ENCODE data around the gene DBH. TPM values are rescaled to one million over a fixed set of nuclear protein-coding genes. Genes with fewer than 3 reads are reported as not detected.
A peak's percentile ranks its signal among the peaks of the same experiment; 100 is the strongest.

Gene DBH
- total and polyA plus RNA-seq, 3 donors from 2014 or later: 0.06 TPM; not detected in 2

DNA sequence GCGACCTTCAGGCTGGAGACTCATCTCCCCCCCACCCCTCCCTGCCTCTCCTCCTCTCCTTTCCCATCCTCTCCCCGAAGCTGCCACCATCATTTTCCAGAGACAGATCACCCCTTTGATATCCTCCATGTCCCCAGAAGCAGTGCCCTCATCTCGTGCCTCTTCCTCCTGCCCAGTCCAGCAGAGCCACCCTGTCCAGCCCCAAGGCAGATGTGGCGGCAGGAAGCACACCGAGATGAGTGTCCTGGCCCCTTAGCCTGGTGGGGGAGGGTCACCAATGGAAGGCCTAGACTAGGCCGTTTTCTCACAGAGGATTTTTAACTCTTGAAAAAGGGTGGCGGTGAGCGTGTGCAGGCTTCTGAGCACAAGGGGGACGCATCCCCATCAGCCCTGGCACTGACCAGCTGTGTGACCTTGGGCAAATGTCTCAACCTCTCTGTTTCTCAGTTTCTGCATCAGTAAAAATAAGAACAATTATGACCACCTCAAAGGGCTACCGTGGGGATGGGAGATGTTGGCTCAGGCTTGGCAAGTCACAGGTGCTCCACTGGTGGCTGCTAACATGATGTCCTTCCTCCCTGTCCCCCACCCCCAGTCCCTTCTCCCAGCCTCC, 53.1 kb downstream of the DBH start:
- intact Hi-C loops (cut with DNase I; ENCODE audit: low total_unique reads): no loop called here
- H3K4me3 ChIP-seq: no peak overlapping the region
- WGBS, 2 donors: 82 to 87% methylated on average over 9 to 10 of the region's 10 CpGs
- no peaks in the 10 kb centered on the region for H3K36me3 ChIP-seq (ENCODE audit: low read depth, missing control alignments)
- no peaks in the 10 kb centered on the region for H3K9me3 ChIP-seq
- no peak overlapping the region for H3K27ac ChIP-seq
- no peaks in the 10 kb centered on the region for H3K27me3 ChIP-seq
- TF ChIP-seq, protein P1, sequence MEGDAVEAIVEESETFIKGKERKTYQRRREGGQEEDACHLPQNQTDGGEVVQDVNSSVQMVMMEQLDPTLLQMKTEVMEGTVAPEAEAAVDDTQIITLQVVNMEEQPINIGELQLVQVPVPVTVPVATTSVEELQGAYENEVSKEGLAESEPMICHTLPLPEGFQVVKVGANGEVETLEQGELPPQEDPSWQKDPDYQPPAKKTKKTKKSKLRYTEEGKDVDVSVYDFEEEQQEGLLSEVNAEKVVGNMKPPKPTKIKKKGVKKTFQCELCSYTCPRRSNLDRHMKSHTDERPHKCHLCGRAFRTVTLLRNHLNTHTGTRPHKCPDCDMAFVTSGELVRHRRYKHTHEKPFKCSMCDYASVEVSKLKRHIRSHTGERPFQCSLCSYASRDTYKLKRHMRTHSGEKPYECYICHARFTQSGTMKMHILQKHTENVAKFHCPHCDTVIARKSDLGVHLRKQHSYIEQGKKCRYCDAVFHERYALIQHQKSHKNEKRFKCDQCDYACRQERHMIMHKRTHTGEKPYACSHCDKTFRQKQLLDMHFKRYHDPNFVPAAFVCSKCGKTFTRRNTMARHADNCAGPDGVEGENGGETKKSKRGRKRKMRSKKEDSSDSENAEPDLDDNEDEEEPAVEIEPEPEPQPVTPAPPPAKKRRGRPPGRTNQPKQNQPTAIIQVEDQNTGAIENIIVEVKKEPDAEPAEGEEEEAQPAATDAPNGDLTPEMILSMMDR (IDR thresholded peaks at IDR 0.05): no peak
- no peak for TF ChIP-seq POLR2A (IDR thresholded peaks at IDR 0.05)
- DNase-seq: no peak
- peaks cover 20% of the 10 kb centered on the region for H3K4me1 ChIP-seq

GRCh38 chr9:133690081-133690561, 54.0 kb downstream of the DBH start:
- TF ChIP-seq, protein P1 (IDR thresholded peaks at IDR 0.05): no peak
- no peak for TF ChIP-seq POLR2A (IDR thresholded peaks at IDR 0.05)
- H3K9me3 ChIP-seq: no peaks in the 10 kb centered on the region

GRCh38 chr9:133691191-133691590, 55.0 kb downstream of the DBH start:
- intact Hi-C loops (cut with DNase I; ENCODE audit: low total_unique reads): no loop called here
- Histone ChIP-seq H3K4me3 (no peak overlapping the region), H3K27me3 (no peaks in the 10 kb centered on the region), H3K9me3 (no peaks in the 10 kb centered on the region), H3K27ac (no peak overlapping the region), H3K36me3 (ENCODE audit: low read depth, missing control alignments) (no peaks in the 10 kb centered on the region), H3K4me1 (peaks cover 16% of the 10 kb centered on the region)
- peak; percentile 45 for DNase-seq
- TF ChIP-seq POLR2A (IDR thresholded peaks at IDR 0.05): no peak
- TF ChIP-seq, protein P1 (IDR thresholded peaks at IDR 0.05): no peak
- 67 to 83% methylated on average over 1 to 4 of the region's 4 CpGs for WGBS, 2 donors

More at GRCh38 chr9:133690081-133690561, 54.0 kb downstream of the DBH start:
- no peaks in the 10 kb centered on the region for H3K27me3 ChIP-seq
- WGBS, 2 donors: 94% methylated on average over 3 to 11 of the region's 11 CpGs
- H3K4me3 ChIP-seq: no peak overlapping the region
- no peaks in the 10 kb centered on the region for H3K36me3 ChIP-seq (ENCODE audit: low read depth, missing control alignments)
- H3K4me1 ChIP-seq: peaks cover 16% of the 10 kb centered on the region
- intact Hi-C loops (cut with DNase I; ENCODE audit: low total_unique reads): no loop called here
- no peak overlapping the region for H3K27ac ChIP-seq
- no peak for DNase-seq

DNA sequence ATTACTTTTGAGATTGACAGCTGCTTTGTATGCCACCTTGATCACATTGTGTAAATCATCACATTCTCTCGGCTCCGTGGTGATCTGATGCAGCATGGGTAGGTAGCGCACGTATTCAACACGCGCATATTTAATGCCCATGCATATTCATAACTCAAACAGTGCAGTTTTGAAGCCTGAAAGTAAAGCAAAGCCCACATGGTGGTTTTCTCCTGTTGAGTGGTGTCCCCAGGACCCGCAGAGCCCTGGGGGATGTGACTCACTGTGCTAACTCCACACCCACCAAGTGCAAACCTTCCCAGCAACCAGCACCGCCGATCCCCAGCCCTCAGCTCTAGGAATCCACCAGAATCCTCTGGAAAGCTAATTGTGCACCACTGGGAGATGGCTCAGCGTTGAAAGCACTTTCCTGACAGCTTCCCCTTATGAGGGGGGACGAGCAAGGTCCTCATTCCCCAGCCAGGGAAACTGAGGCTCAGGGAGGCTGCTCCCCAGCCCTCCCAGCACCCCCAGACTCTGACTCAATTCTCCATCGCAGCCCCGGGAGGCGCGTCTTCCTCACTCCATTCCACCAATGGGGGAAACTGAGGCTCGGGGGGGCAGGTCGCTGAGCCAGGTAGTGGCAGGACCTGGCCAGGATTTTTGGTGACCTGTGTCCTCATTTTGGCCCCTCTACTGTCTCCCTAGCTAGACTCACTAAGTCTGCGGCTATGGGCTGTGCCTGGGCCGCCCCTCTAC, 55.6 kb downstream of the DBH start:
- Histone ChIP-seq H3K4me1 (peaks cover 16% of the 10 kb centered on the region), H3K36me3 (ENCODE audit: low read depth, missing control alignments) (no peaks in the 10 kb centered on the region), H3K4me3 (no peak overlapping the region), H3K9me3 (no peaks in the 10 kb centered on the region), H3K27me3 (no peaks in the 10 kb centered on the region), H3K27ac (no peak overlapping the region)
- no peak for DNase-seq
- WGBS, 2 donors: 89 to 94% methylated on average over 16 to 19 of the region's 19 CpGs
- intact Hi-C loops (cut with DNase I; ENCODE audit: low total_unique reads): no loop called here
- no peak for TF ChIP-seq POLR2A (IDR thresholded peaks at IDR 0.05)
- TF ChIP-seq, protein P1 (IDR thresholded peaks at IDR 0.05): no peak
